GM12891 (cell line): ENCODE results near the gene MAP3K13.

ENCODE experiments used
- PAX5 ChIP-seq: IDR thresholded peaks from 2 replicates; pipeline ENCODE4 v1.6.1; 2011; ENCODE audit warnings: low read length, moderate library complexity, mild to moderate bottlenecking; ENCODE audit not compliant: insufficient read depth, severe bottlenecking
- POLR2A ChIP-seq: IDR thresholded peaks from 2 replicates; pipeline ENCODE4 v1.6.1; 2011; ENCODE audit warnings: low read depth, low read length, control low read depth
- POLR2AphosphoS5 ChIP-seq: IDR thresholded peaks from 2 replicates; pipeline ENCODE4 v1.6.1; 2011; ENCODE audit warnings: low read depth, low read length, control low read depth
- SPI1 ChIP-seq: IDR thresholded peaks from 2 replicates; pipeline ENCODE4 v1.6.1; 2011; ENCODE audit warnings: low read depth, low read length, control low read depth
- TAF1 ChIP-seq: IDR thresholded peaks from 2 replicates; pipeline ENCODE4 v1.6.1; 2011; ENCODE audit warnings: low read depth, low read length, control low read depth

DNA sequence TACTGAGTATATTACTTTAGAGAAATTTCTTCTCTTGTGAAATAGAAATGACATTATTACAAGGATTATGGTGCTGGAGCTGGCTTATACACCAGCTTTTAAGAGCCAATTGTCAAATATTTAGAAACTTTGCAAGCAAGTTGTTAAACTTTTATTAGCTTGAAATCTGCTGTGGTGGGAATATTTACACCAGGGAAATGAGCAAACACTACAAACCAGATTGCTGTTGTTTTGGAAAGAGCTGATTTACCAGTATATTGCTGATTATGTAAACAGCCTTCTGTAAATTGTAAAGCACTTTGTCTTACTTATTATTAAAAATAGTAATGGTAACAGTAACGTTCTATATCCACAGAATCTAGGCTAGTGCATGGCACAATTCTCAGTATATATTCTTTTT lies 61.5 kb downstream of the MAP3K13 start:
- TF ChIP-seq TAF1 (no peak), POLR2A (no peak), SPI1 (no peak), POLR2AphosphoS5 (no peak), PAX5 (no peak)
